IMR-90 (cell line): ENCODE measurements around the gene C5orf52. TPM values are rescaled to one million over a fixed set of nuclear protein-coding genes. Genes with fewer than 3 reads are reported as not detected.

Source experiments
- ATAC-seq: fragments of 200-7000 bp; cut with Tn5 transposase; 2 replicates; pipeline ENCODE4 v1.9.1; 2020; ENCODE audit warnings: low read depth, mild to moderate bottlenecking, moderate library complexity
- BruUV-seq: library from RNA; stranded (reverse); fragments of 400-500 nt; replicated peaks from 2 replicates; lab custom pipeline; 2021; lab: Mats Ljungman, UMichigan
- CTCF ChIA-PET: fragments of 300-600 bp; formaldehyde crosslinking; extraction: SDS; loops from one replicate; lab custom pipeline; 2021; ENCODE audit warnings: antibody characterized with exemption; lab: Yijun Ruan, JAX
- POLR2A ChIA-PET: fragments of 300-600 bp; sonication (Branson Sonifier 250); formaldehyde crosslinking; loops from one replicate; lab custom pipeline; 2022; ENCODE audit warnings: antibody characterized with exemption; ENCODE audit not compliant: unreplicated experiment; lab: Charles Lee
- DNase-seq: peaks from one replicate; pipeline ENCODE4 v3.0.0; 2013
- H2AFZ ChIP-seq: replicated peaks from 2 replicates; pipeline ENCODE3; 2013; ENCODE audit warnings: low read length, mild to moderate bottlenecking; ENCODE audit not compliant: poor library complexity
- H2AK5ac ChIP-seq: 2 replicates; pipeline ENCODE4 v1.6.1; 2013; ENCODE audit warnings: low read depth, low read length, inconsistent platforms
- H2AK9ac ChIP-seq: replicated peaks from 2 replicates; pipeline ENCODE3; 2013; ENCODE audit warnings: mild to moderate bottlenecking, low read depth, low read length, moderate library complexity; ENCODE audit not compliant: poor library complexity
- H2BK120ac ChIP-seq: 2 replicates; pipeline ENCODE4 v1.6.1; 2013; ENCODE audit warnings: low read depth, low read length, inconsistent platforms
- H2BK15ac ChIP-seq: 3 replicates; pipeline ENCODE4 v1.6.1; 2013; ENCODE audit warnings: low read depth, low read length, inconsistent platforms
- H2BK20ac ChIP-seq: 2 replicates; pipeline ENCODE4 v1.6.1; 2013; ENCODE audit warnings: low read depth, mild to moderate bottlenecking, inconsistent platforms, low read length, moderate library complexity
- H2BK5ac ChIP-seq: 2 replicates; pipeline ENCODE4 v1.6.1; 2013; ENCODE audit warnings: mild to moderate bottlenecking, low read depth, low read length, inconsistent platforms; ENCODE audit not compliant: poor library complexity, severe bottlenecking
- H3K14ac ChIP-seq: replicated peaks from 2 replicates; pipeline ENCODE4 v1.6.1; 2013; ENCODE audit warnings: low read depth, low read length, inconsistent platforms
- H3K18ac ChIP-seq: 2 replicates; pipeline ENCODE4 v1.6.1; 2013; ENCODE audit warnings: low read depth, low read length, control low read depth
- H3K23ac ChIP-seq: 2 replicates; pipeline ENCODE4 v1.6.1; 2013; ENCODE audit warnings: low read depth, low read length, inconsistent platforms
- H3K27ac ChIP-seq: 2 replicates; pipeline ENCODE4 v1.5.1; 2013; ENCODE audit warnings: mild to moderate bottlenecking, control low read depth, low read length; ENCODE audit not compliant: insufficient read depth
- H3K27me3 ChIP-seq: 2 replicates; pipeline ENCODE4 v1.6.1; 2013; ENCODE audit warnings: low read length; ENCODE audit not compliant: control insufficient read depth, insufficient read depth
- H3K36me3 ChIP-seq: 2 replicates; pipeline ENCODE4 v1.6.1; 2013; ENCODE audit warnings: low read length, mixed read lengths; ENCODE audit not compliant: control insufficient read depth, insufficient read depth
- H3K4ac ChIP-seq: 2 replicates; pipeline ENCODE4 v1.6.1; 2013; ENCODE audit warnings: low read depth, low read length, inconsistent platforms
- H3K4me1 ChIP-seq: 2 replicates; pipeline ENCODE4 v1.6.1; 2013; ENCODE audit warnings: low read length, mixed read lengths; ENCODE audit not compliant: control insufficient read depth, insufficient read depth
- H3K4me2 ChIP-seq: 2 replicates; pipeline ENCODE4 v1.6.1; 2013; ENCODE audit warnings: low read depth, mild to moderate bottlenecking, control low read depth, low read length, moderate library complexity
- H3K4me3 ChIP-seq: 2 replicates; pipeline ENCODE4 v1.5.1; 2013; ENCODE audit warnings: low read depth, mild to moderate bottlenecking, control low read depth, low read length, moderate library complexity; ENCODE audit not compliant: insufficient read depth
- H3K56ac ChIP-seq: 2 replicates; pipeline ENCODE4 v1.6.1; 2013; ENCODE audit warnings: low read length, inconsistent platforms; ENCODE audit not compliant: insufficient read depth; ENCODE audit errors: extremely low read depth
- H3K79me1 ChIP-seq, 2 experiments: 2 replicates each; pipeline ENCODE4 v1.6.1; 2013; ENCODE audit warnings: low read length in 2 of 2, inconsistent platforms in 1 of 2, low read depth in 1 of 2
- H3K9ac ChIP-seq: 2 replicates; pipeline ENCODE4 v1.6.1; 2013; ENCODE audit warnings: low read depth, low read length, control low read depth
- H3K9me1 ChIP-seq: 2 replicates; pipeline ENCODE4 v1.6.1; 2013; ENCODE audit warnings: low read length, inconsistent platforms; ENCODE audit not compliant: insufficient read depth
- H3K9me3 ChIP-seq: 2 replicates; pipeline ENCODE4 v1.6.1; 2013; ENCODE audit warnings: low read length; ENCODE audit not compliant: control insufficient read depth, insufficient read depth
- H4K20me1 ChIP-seq: 2 replicates; pipeline ENCODE4 v1.6.1; 2013; ENCODE audit warnings: low read length, inconsistent platforms; ENCODE audit not compliant: insufficient read depth
- H4K5ac ChIP-seq: 2 replicates; pipeline ENCODE4 v1.6.1; 2013; ENCODE audit warnings: mild to moderate bottlenecking, low read depth, low read length, control low read depth
- H4K8ac ChIP-seq, 2 experiments: 2 replicates each; pipeline ENCODE4 v1.6.1; 2013; ENCODE audit warnings: low read depth in 2 of 2, low read length in 2 of 2, control low read depth in 1 of 2, inconsistent platforms in 1 of 2
- H4K91ac ChIP-seq: 2 replicates; pipeline ENCODE4 v1.6.1; 2013; ENCODE audit warnings: low read depth, low read length, inconsistent platforms; ENCODE audit not compliant: insufficient read depth
- BHLHE40 ChIP-seq: fragments of 150-350 bp; IDR thresholded peaks from 2 replicates; pipeline ENCODE4 v1.6.1; 2016; ENCODE audit warnings: mild to moderate bottlenecking, low read depth, low read length
- CEBPB ChIP-seq: IDR thresholded peaks from 2 replicates; pipeline ENCODE4 v1.6.1; 2012; ENCODE audit warnings: low read depth, low read length, improper control_type of control experiment
- CHD1 ChIP-seq: IDR thresholded peaks from 2 replicates; pipeline ENCODE4 v1.6.1; 2012; ENCODE audit warnings: low read depth, low read length, improper control_type of control experiment
- CTCF ChIP-seq: conservative IDR thresholded peaks from 2 replicates; pipeline ENCODE4 v1.5.1; 2012; ENCODE audit warnings: mild to moderate bottlenecking, low read depth, low read length, improper control_type of control experiment
- FOS ChIP-seq: fragments of 150-350 bp; IDR thresholded peaks from 2 replicates; pipeline ENCODE4 v1.6.1; 2016; ENCODE audit warnings: low read depth, low read length
- MAFK ChIP-seq: IDR thresholded peaks from 2 replicates; pipeline ENCODE4 v1.6.1; 2012; ENCODE audit warnings: low read depth, low read length, improper control_type of control experiment
- MAZ ChIP-seq: IDR thresholded peaks from 2 replicates; pipeline ENCODE4 v1.6.1; 2012; ENCODE audit warnings: low read depth, mild to moderate bottlenecking, low read length, improper control_type of control experiment, moderate library complexity, borderline replicate concordance
- MXI1 ChIP-seq: IDR thresholded peaks from 2 replicates; pipeline ENCODE4 v1.6.1; 2012; ENCODE audit warnings: low read depth, mild to moderate bottlenecking, low read length, moderate library complexity, borderline replicate concordance
- NFE2L2 ChIP-seq: fragments of 150-350 bp; IDR thresholded peaks from 2 replicates; pipeline ENCODE4 v1.6.1; 2016; ENCODE audit warnings: low read depth, mild to moderate bottlenecking, low read length
- POLR2A ChIP-seq: IDR thresholded peaks from 2 replicates; pipeline ENCODE4 v1.6.1; 2012; ENCODE audit warnings: mild to moderate bottlenecking, low read depth, low read length
- RAD21 ChIP-seq: IDR thresholded peaks from 2 replicates; pipeline ENCODE4 v1.6.1; 2012; ENCODE audit warnings: low read length, improper control_type of control experiment
- RCOR1 ChIP-seq: IDR thresholded peaks from 2 replicates; pipeline ENCODE4 v1.6.1; 2012; ENCODE audit warnings: mild to moderate bottlenecking, low read length, improper control_type of control experiment; ENCODE audit not compliant: insufficient replicate concordance
- RFX5 ChIP-seq: IDR thresholded peaks from 2 replicates; pipeline ENCODE4 v1.8.0; 2012; ENCODE audit warnings: low read depth, mild to moderate bottlenecking, low read length, moderate library complexity
- SMC3 ChIP-seq: fragments of 150-350 bp; IDR thresholded peaks from 2 replicates; pipeline ENCODE4 v1.6.1; 2016; ENCODE audit warnings: low read depth, mild to moderate bottlenecking, antibody characterized with exemption, low read length, moderate library complexity
- WGBS, 2 experiments: methylation state at CpG; one replicate each; pipeline versions ENCODE4 v1.1.5 to v1.1.7; 2013; ENCODE audit warnings: missing lambda C conversion rate in 2 of 2; ENCODE audit not compliant: insufficient read length in 1 of 2; ENCODE audit errors: extremely low coverage in 2 of 2; 5-methylcytosine and 5-hydroxymethylcytosine counted together
- dilution Hi-C: fragments of 300-500 bp; cut with HindIII; formaldehyde crosslinking; loops from one replicate; pipeline ENCODE4 v1.14.3; 2018; ENCODE audit warnings: low sequenced_read_pairs; ENCODE audit not compliant: unreplicated experiment
- in situ Hi-C: fragments of 300-500 bp; cut with MboI; formaldehyde crosslinking; loops from 3 replicates; pipeline ENCODE4 v1.14.3; 2019; ENCODE audit warnings: low sequenced_read_pairs, inconsistent platforms, mixed read lengths
- intact Hi-C: fragments of 100-400 bp; cut with micrococcal nuclease; formaldehyde crosslinking; loops from 2 replicates; pipeline ENCODE4 v1.10.0; 2022
- polyA plus RNA-seq, 3 experiments: library from polyadenylated mRNA; depleted of rRNA; stranded (reverse); fragments of >200 nt; gene quantifications; 2 replicates each; pipeline ENCODE4 v1.2.3, GENCODE V29; 2012; ENCODE audit warnings: low replicate concordance in 1 of 3
- total RNA-seq: library from RNA; depleted of rRNA; stranded (reverse); fragments of >200 nt; gene quantifications from 2 replicates; pipeline ENCODE4 v1.2.3, GENCODE V29; 2012
- TF ChIP-seq, protein P1 (sequence below): fragments of 150-350 bp; IDR thresholded peaks from 2 replicates; pipeline ENCODE4 v1.6.1; 2017; ENCODE audit warnings: mild to moderate bottlenecking, antibody characterized with exemption, low read length, low read depth
- TF ChIP-seq, protein P2 (sequence below): fragments of 150-350 bp; IDR thresholded peaks from 2 replicates; pipeline ENCODE4 v1.6.1; 2016; ENCODE audit warnings: low read depth, mild to moderate bottlenecking, low read length, moderate library complexity, borderline replicate concordance

The C5orf52 gene
- total and polyA plus RNA-seq, 2 of the 4 experiments (the other 2 are of a cell fraction), result not detected

GRCh38 chr5:157649101-157649500 is 22.2 kb upstream of the C5orf52 start:
- H3K18ac ChIP-seq, result no peak overlapping the region
- TF ChIP-seq RAD21, result no peak
- no peak for TF ChIP-seq CTCF
- TF ChIP-seq CEBPB, result no peak
- TF ChIP-seq FOS, result no peak
- TF ChIP-seq RFX5, result no peak
- no peak for TF ChIP-seq MAZ
- no peak for TF ChIP-seq RCOR1
- TF ChIP-seq POLR2A, result no peak
- TF ChIP-seq SMC3, result no peak
- TF ChIP-seq CHD1, result no peak
- TF ChIP-seq, protein P1, sequence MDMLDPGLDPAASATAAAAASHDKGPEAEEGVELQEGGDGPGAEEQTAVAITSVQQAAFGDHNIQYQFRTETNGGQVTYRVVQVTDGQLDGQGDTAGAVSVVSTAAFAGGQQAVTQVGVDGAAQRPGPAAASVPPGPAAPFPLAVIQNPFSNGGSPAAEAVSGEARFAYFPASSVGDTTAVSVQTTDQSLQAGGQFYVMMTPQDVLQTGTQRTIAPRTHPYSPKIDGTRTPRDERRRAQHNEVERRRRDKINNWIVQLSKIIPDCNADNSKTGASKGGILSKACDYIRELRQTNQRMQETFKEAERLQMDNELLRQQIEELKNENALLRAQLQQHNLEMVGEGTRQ, result no peak
- TF ChIP-seq, protein P2, sequence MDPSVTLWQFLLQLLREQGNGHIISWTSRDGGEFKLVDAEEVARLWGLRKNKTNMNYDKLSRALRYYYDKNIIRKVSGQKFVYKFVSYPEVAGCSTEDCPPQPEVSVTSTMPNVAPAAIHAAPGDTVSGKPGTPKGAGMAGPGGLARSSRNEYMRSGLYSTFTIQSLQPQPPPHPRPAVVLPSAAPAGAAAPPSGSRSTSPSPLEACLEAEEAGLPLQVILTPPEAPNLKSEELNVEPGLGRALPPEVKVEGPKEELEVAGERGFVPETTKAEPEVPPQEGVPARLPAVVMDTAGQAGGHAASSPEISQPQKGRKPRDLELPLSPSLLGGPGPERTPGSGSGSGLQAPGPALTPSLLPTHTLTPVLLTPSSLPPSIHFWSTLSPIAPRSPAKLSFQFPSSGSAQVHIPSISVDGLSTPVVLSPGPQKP, result no peak
- TF ChIP-seq MAFK, result no peak
- no peak for TF ChIP-seq NFE2L2
- TF ChIP-seq BHLHE40, result no peak
- no peak for TF ChIP-seq MXI1

More at GRCh38 chr5:157649101-157649500, 22.2 kb upstream of the C5orf52 start:
- intact Hi-C loops (no loop called here), in situ Hi-C loops (no loop called here), dilution Hi-C loops (no loop called here)
- H2BK5ac ChIP-seq, result no peak overlapping the region
- H2BK20ac ChIP-seq, result no peak overlapping the region
- BruUV-seq, result no TSS peak
- no peaks in the 10 kb centered on the region for H3K79me1 ChIP-seq
- POLR2A ChIA-PET, result no interaction called here
- H3K4ac ChIP-seq, result no peak overlapping the region
- no peak overlapping the region for H3K27ac ChIP-seq
- H3K56ac ChIP-seq, result no peak overlapping the region
- no peak overlapping the region for H2AK5ac ChIP-seq
- ATAC-seq (no peak), DNase-seq (no peak)
- no peak overlapping the region for H2BK15ac ChIP-seq
- H4K20me1 ChIP-seq, result no peaks in the 10 kb centered on the region
- CTCF ChIA-PET, result no interaction called here
- no peak overlapping the region for H3K14ac ChIP-seq
- no peaks in the 10 kb centered on the region; the same call in 1 of the 2 replicates for H3K4me1 ChIP-seq
- H3K9me1 ChIP-seq, result no peaks in the 10 kb centered on the region
- no peak overlapping the region for H2AK9ac ChIP-seq
- no peak overlapping the region for H3K4me2 ChIP-seq
- no peak overlapping the region for H3K23ac ChIP-seq
- H3K27me3 ChIP-seq, result no peaks in the 10 kb centered on the region
- no peak overlapping the region for H4K5ac ChIP-seq
- peaks cover 2% of the 10 kb centered on the region; the same call in 1 of the 2 replicates for H3K9me3 ChIP-seq
- no peak overlapping the region for H4K91ac ChIP-seq
- H2BK120ac ChIP-seq, result no peak overlapping the region
- no CpG with 5 or more reads among the region's 2 CpGs for WGBS, 2 experiments
- H3K4me3 ChIP-seq, result no peak overlapping the region
- H3K9ac ChIP-seq, result no peak overlapping the region
- H4K8ac ChIP-seq, result no peak overlapping the region
- H2AFZ ChIP-seq, result no peak overlapping the region
- H3K36me3 ChIP-seq, result no peaks in the 10 kb centered on the region
